ENCODE data around the gene SRSF4. TPM values are rescaled to one million over a fixed set of nuclear protein-coding genes. Genes with fewer than 3 reads are reported as not detected.

The SRSF4 gene
- total and polyA plus RNA-seq, 9 of the 15 experiments (the other 6 are each of a cell fraction or from before 2014, with no cell fraction given), result 15.9 to 132 (median 82.0) TPM

- TF ChIP-seq DEAF1 (CRISPR knock-in tag; IDR thresholded peaks at IDR 0.05) (no peak), MEF2A (IDR thresholded peaks at IDR 0.05; ENCODE audit: control insufficient read depth, low read depth, low read length) (no peak), THRA (IDR thresholded peaks at IDR 0.05) (no peak), HSF4 (CRISPR knock-in tag; IDR thresholded peaks at IDR 0.05; ENCODE audit: borderline replicate concordance) (no peak), PCBP1 (IDR thresholded peaks at IDR 0.05; ENCODE audit: low read depth, low read length, poor library complexity, severe bottlenecking) (no peak), CCAR2 (IDR thresholded peaks at IDR 0.05; ENCODE audit: low read depth, low read length) (no peak), TAF15 (IDR thresholded peaks at IDR 0.05; ENCODE audit: low read depth, low read length) (no peak), SIRT6 (IDR thresholded peaks at IDR 0.05; ENCODE audit: low read depth, low read length) (no peak), ARID3B (CRISPR knock-in tag; IDR thresholded peaks at IDR 0.05; ENCODE audit: borderline replicate concordance) (no peak), SRSF1 (IDR thresholded peaks at IDR 0.05; ENCODE audit: low read depth, low read length) (no peak), ZBTB40 (IDR thresholded peaks at IDR 0.05) (no peak), ZBTB40 (CRISPR knock-in tag; IDR thresholded peaks at IDR 0.05) (no peak), PKNOX1 (IDR thresholded peaks at IDR 0.05) (peak; percentile 78)
These were observed 2.0 kb downstream of the SRSF4 start (continued) for GRCh38 chr1:29179641-29180184.

Measured in K562 (cell line).